ENCODE measurements around the gene CITED1.

DNA sequence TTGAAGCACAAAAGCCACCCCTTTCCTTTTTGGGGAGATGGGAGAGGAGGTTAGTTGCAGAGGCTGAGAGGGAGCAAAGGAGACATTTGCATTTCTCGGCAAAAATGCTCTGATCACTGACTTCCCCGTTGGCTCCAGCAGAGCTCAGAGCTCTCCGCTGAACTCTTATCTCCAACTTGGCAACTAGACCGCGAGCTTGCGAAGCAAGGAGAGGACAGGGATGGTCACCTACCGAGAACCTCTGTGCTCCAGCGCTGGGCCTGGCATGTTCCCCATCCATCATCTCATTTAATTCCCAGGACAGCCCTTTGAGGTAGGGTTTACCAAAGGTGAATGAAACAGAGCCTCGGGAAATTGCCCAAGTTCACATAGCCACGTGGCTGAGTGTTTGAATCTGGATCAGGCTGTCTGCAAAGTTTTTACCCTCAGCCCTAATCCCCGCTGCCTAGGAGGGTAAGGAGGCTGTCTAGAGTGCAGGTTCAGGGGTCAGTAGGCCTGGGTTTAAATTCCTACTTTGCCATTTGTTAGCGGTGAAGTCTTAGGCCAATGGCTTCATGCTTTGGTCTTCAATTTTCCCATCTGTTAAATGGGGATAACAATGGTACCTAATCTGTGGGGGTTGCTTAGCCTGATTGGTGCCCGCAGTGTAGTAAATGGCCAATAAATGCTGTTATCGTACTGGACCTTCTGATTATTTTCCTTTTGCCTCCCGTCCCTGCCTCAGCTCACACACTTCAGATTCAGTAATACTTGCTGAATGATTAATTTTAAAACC is 3.8 kb upstream of the CITED1 start:
- TF ChIP-seq, protein P1, sequence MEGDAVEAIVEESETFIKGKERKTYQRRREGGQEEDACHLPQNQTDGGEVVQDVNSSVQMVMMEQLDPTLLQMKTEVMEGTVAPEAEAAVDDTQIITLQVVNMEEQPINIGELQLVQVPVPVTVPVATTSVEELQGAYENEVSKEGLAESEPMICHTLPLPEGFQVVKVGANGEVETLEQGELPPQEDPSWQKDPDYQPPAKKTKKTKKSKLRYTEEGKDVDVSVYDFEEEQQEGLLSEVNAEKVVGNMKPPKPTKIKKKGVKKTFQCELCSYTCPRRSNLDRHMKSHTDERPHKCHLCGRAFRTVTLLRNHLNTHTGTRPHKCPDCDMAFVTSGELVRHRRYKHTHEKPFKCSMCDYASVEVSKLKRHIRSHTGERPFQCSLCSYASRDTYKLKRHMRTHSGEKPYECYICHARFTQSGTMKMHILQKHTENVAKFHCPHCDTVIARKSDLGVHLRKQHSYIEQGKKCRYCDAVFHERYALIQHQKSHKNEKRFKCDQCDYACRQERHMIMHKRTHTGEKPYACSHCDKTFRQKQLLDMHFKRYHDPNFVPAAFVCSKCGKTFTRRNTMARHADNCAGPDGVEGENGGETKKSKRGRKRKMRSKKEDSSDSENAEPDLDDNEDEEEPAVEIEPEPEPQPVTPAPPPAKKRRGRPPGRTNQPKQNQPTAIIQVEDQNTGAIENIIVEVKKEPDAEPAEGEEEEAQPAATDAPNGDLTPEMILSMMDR (IDR thresholded peaks at IDR 0.05), result no peak
- no peak for TF ChIP-seq POLR2A (IDR thresholded peaks at IDR 0.05)
